Spleen (tissue), 7 donors: ENCODE measurements around the gene LCNL1.

ENCODE experiments used
- CTCF ChIP-seq, 11 experiments: fragments of 200-600 bp in 7 of 11; fragments of 450-650 bp in 4 of 11; sonication (generic) in 4 of 11; IDR thresholded peaks in 8 of 11; conservative IDR thresholded peaks in 3 of 11; 1 replicate in 7 of 11; 2 replicates in 4 of 11; pipeline versions ENCODE4 v1.4.0 to v1.8.0; 2016 to 2021; ENCODE audit warnings: antibody characterized with exemption in 11 of 11, inconsistent platforms in 4 of 11, mild to moderate bottlenecking in 1 of 11
- POLR2A ChIP-seq, 3 donors: fragments of 450-650 bp; IDR thresholded peaks; one replicate each; pipeline ENCODE4 v1.5.1; 2017; ENCODE audit warnings: antibody characterized with exemption in 3 of 3, mild to moderate bottlenecking in 1 of 3
- donor health status: DM: no; HTN: no; CAD: no; lungs with moderate emphysema.
- donor health status: DM: no; HTN: no; CAD: no.
- donor health status: DM: no; HTN: no; CAD: no.

DNA sequence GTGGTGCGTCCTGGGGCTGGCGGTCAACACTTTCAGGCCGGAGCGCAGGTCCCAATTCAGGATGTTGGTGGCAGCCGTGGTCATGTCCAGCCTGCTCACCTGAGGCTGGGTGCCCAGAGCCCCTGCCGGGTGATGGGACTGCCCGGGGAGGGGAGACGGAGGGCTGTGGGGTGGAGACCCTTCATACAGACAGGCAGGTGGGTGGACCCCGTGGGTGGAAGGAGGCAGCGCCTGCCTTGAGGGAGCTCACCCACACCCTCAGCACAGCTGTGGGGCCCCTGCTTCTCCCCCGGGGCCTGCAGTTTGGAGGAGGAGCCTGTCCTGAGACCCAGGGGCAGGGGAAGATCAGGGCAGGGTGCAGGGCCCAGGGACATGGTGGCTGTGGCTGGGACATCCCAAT, 12.4 kb upstream of the LCNL1 start:
- TF ChIP-seq CTCF (IDR thresholded peaks at IDR 0.05 in 8 of 11, conservative IDR thresholded peaks at IDR 0.05 in 3 of 11) (no peak), POLR2A (IDR thresholded peaks at IDR 0.05) (no peak)
